Esophagus squamous epithelium (tissue), 4 donors: ENCODE results near the gene CTU1.

Experiments
- POLR2A ChIP-seq, 4 donors: fragments of 450-650 bp; IDR thresholded peaks; one replicate each; pipeline ENCODE4 v1.6.1; 2017; ENCODE audit warnings: antibody characterized with exemption in 4 of 4, mild to moderate bottlenecking in 4 of 4, moderate library complexity in 3 of 4
- TF ChIP-seq, protein P1 (sequence below), 6 experiments: fragments of 450-650 bp in 4 of 6; fragments of 200-600 bp in 2 of 6; sonication (generic) in 2 of 6; IDR thresholded peaks; one replicate each; pipeline ENCODE4 v1.5.1; 2016 to 2019; ENCODE audit warnings: antibody characterized with exemption in 6 of 6, mild to moderate bottlenecking in 4 of 6, moderate library complexity in 4 of 6

- TF ChIP-seq, protein P1, sequence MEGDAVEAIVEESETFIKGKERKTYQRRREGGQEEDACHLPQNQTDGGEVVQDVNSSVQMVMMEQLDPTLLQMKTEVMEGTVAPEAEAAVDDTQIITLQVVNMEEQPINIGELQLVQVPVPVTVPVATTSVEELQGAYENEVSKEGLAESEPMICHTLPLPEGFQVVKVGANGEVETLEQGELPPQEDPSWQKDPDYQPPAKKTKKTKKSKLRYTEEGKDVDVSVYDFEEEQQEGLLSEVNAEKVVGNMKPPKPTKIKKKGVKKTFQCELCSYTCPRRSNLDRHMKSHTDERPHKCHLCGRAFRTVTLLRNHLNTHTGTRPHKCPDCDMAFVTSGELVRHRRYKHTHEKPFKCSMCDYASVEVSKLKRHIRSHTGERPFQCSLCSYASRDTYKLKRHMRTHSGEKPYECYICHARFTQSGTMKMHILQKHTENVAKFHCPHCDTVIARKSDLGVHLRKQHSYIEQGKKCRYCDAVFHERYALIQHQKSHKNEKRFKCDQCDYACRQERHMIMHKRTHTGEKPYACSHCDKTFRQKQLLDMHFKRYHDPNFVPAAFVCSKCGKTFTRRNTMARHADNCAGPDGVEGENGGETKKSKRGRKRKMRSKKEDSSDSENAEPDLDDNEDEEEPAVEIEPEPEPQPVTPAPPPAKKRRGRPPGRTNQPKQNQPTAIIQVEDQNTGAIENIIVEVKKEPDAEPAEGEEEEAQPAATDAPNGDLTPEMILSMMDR (IDR thresholded peaks at IDR 0.05), result no peak
- TF ChIP-seq POLR2A (IDR thresholded peaks at IDR 0.05), result no peak
Observed at GRCh38 chr19:51103926-51104341, 4.3 kb downstream of the CTU1 start.
